Kidney (tissue), 14 donors: ENCODE measurements around the gene NSMCE1. TPM values are rescaled to one million over a fixed set of nuclear protein-coding genes. Genes with fewer than 3 reads are reported as not detected.
A peak's percentile ranks its signal among the peaks of the same experiment; 100 is the strongest.

Source experiments
- DNase-seq, 5 donors: peaks; one replicate each; pipeline ENCODE4 v3.0.0-alpha.2; 2013 to 2020
- FAIRE-seq: peaks from 2 replicates; lab custom pipeline; 2012; peaks lifted over from hg19 to GRCh38; lab: Jason Lieb, UNC
- H3K27ac ChIP-seq, 2 donors: one replicate each; pipeline ENCODE4 v1.7.0; 2013; ENCODE audit warnings: low read depth in 2 of 2, low read length in 2 of 2, inconsistent platforms in 1 of 2
- H3K27me3 ChIP-seq: one replicate; pipeline ENCODE4 v1.7.1; 2013; ENCODE audit warnings: low read length, inconsistent platforms; ENCODE audit not compliant: control insufficient read depth, insufficient read depth
- H3K36me3 ChIP-seq, 3 donors: one replicate each; pipeline versions ENCODE4 v1.7.0 to v1.7.1; 2013; ENCODE audit warnings: low read length in 3 of 3, control low read depth in 1 of 3, inconsistent platforms in 1 of 3; ENCODE audit not compliant: insufficient read depth in 3 of 3, control insufficient read depth in 2 of 3
- H3K4me1 ChIP-seq, 3 donors: one replicate each; pipeline versions ENCODE4 v1.7.0 to v1.7.1; 2013; ENCODE audit warnings: low read length in 3 of 3, inconsistent platforms in 1 of 3, low read depth in 1 of 3; ENCODE audit not compliant: control insufficient read depth in 2 of 3, insufficient read depth in 2 of 3
- H3K4me3 ChIP-seq, 3 donors: one replicate each; pipeline versions ENCODE4 v1.7.0 to v1.8.1; 2013; ENCODE audit warnings: low read length in 3 of 3, control low read depth in 1 of 3, inconsistent platforms in 1 of 3
- H3K9ac ChIP-seq, 3 donors: one replicate each; pipeline versions ENCODE4 v1.7.0 to v1.7.1; 2013; ENCODE audit warnings: low read length in 3 of 3, control low read depth in 1 of 3, inconsistent platforms in 1 of 3
- H3K9me3 ChIP-seq, 3 donors: one replicate each; pipeline versions ENCODE4 v1.7.0 to v1.7.1; 2013; ENCODE audit warnings: low read length in 3 of 3, control low read depth in 1 of 3, inconsistent platforms in 1 of 3; ENCODE audit not compliant: control insufficient read depth in 2 of 3, insufficient read depth in 1 of 3
- intact Hi-C: fragments of 100-400 bp; cut with DNase I; formaldehyde crosslinking; loops from one replicate; pipeline ENCODE4 v1.11.1; 2022
- polyA plus RNA-seq: library from polyadenylated mRNA; stranded (reverse); fragments of 350-450 nt; fragmentation: Illumina TruSeq; extraction: RNeasy Lipid Tissue Mini Kit (QIAGEN cat#74804); gene quantifications from one replicate; pipeline ENCODE4 v1.2.3, GENCODE V29; 2014; ENCODE audit warnings: low read depth, low replicate concordance; ENCODE audit not compliant: insufficient read depth
- total RNA-seq: library from RNA; stranded (reverse); fragmentation: NEBNext Ultra II Directional; extraction: Animal tissue kit (Norgen Biotek cat#: 25700); gene quantifications from one replicate; pipeline ENCODE4 v1.2.1, GENCODE V29; 2021
- TF ChIP-seq, protein P1 (sequence below): IDR thresholded peaks from 3 replicates; pipeline ENCODE4 v1.5.1; 2012; ENCODE audit warnings: mild to moderate bottlenecking, moderate library complexity, borderline replicate concordance; ENCODE audit not compliant: insufficient read depth; ENCODE audit errors: extremely low read depth
- donor health status: control.
- donor health status: control.
- donor health status: control.
- donor health status: control.
- donor health status: control.
- donor health status: DM: yes; HTN: yes; CAD: no.
- donor health status: Normal renal cell carcinoma (clear cell type).

NSMCE1 gene
- total and polyA plus RNA-seq, 2 donors from 2014 or later, result 72.1 to 145 TPM

GRCh38 chr16:27237219-27238015 is 31.2 kb downstream of the NSMCE1 start:
- intact Hi-C loops, result loop anchor here (5.0 to 10.0 kb wide), 2 partner anchors 107 to 130 kb away; no protein-coding TSS in a partner anchor
- DNase-seq, result peak in 2 of 5 donors; percentile 50 to 82
- no peak for FAIRE-seq
- Histone ChIP-seq H3K9me3 (no peaks in the 10 kb centered on the region), H3K4me1 (peaks cover 0 to 30% (median 16%) of the 10 kb centered on the region in 3 donors), H3K9ac (peak overlapping the region in 1 of 3 donors; percentile 14), H3K36me3 (peaks cover 0 to 7% (median 4%) of the 10 kb centered on the region in 3 donors), H3K27me3 (no peaks in the 10 kb centered on the region), H3K27ac (peak overlapping the region; percentile 65 to 68), H3K4me3 (no peak overlapping the region)
- TF ChIP-seq, protein P1, sequence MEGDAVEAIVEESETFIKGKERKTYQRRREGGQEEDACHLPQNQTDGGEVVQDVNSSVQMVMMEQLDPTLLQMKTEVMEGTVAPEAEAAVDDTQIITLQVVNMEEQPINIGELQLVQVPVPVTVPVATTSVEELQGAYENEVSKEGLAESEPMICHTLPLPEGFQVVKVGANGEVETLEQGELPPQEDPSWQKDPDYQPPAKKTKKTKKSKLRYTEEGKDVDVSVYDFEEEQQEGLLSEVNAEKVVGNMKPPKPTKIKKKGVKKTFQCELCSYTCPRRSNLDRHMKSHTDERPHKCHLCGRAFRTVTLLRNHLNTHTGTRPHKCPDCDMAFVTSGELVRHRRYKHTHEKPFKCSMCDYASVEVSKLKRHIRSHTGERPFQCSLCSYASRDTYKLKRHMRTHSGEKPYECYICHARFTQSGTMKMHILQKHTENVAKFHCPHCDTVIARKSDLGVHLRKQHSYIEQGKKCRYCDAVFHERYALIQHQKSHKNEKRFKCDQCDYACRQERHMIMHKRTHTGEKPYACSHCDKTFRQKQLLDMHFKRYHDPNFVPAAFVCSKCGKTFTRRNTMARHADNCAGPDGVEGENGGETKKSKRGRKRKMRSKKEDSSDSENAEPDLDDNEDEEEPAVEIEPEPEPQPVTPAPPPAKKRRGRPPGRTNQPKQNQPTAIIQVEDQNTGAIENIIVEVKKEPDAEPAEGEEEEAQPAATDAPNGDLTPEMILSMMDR, result no peak

DNA sequence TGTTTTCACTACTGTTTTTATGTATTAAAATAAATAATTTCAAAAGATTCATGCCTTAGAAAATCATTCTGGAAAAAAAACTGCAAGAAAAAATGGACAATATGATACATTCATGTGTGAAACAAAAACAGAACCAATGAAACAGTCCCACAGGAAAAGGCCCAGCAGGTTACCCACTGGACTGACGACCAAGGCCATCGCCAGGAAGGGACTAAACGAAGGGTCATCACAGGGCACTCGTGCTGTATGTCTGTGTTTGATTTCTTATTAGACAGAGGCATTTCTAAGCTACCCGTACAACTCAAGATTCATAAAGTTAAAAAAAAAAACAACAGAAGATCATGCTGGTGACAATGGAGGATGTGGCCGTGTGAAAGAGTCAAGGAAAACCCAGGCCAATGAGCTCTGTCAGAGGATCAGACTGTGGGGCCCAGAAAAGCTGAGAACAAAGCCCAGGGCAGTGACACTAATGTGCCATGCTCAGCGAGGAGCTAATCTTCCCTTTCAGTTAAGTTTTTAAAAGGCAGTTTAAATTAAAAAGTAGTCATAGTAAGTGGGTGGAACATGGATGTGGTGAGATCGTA is 31.8 kb downstream of the NSMCE1 start:
- H3K4me1 ChIP-seq, result peaks cover 0 to 26% (median 14%) of the 10 kb centered on the region in 3 donors

GRCh38 chr16:27235938-27236245 is 32.7 kb downstream of the NSMCE1 start:
- no peak for FAIRE-seq
- H3K4me1 ChIP-seq, result peaks cover 0 to 23% (median 14%) of the 10 kb centered on the region in 3 donors
- H3K4me3 ChIP-seq, result peak overlapping the region in 1 of 3 donors; percentile 4
- H3K27me3 ChIP-seq, result no peaks in the 10 kb centered on the region
- no peak for DNase-seq
- peak overlapping the region in 1 of 3 donors; percentile 28 for H3K9ac ChIP-seq
- H3K9me3 ChIP-seq, result no peaks in the 10 kb centered on the region
- peak overlapping the region; percentile 78 to 81 for H3K27ac ChIP-seq
- H3K36me3 ChIP-seq, result peaks cover 0 to 15% (median 4%) of the 10 kb centered on the region in 3 donors
- intact Hi-C loops, result loop anchor here (5.0 to 10.0 kb wide), 2 partner anchors 109 to 131 kb away; no protein-coding TSS in a partner anchor
- TF ChIP-seq, protein P1, result no peak

More for the DNA sequence above, 31.8 kb downstream of the NSMCE1 start:
- Histone ChIP-seq H3K9me3 (no peaks in the 10 kb centered on the region), H3K27me3 (no peaks in the 10 kb centered on the region), H3K36me3 (peaks cover 0 to 12% (median 4%) of the 10 kb centered on the region in 3 donors), H3K9ac (no peak overlapping the region), H3K4me3 (no peak overlapping the region), H3K27ac (peak overlapping the region; percentile 65 to 68)
- no peak for FAIRE-seq
- DNase-seq, result no peak
- TF ChIP-seq, protein P1, result no peak
- intact Hi-C loops, result loop anchor here (5.0 to 10.0 kb wide), 2 partner anchors 108 to 131 kb away; no protein-coding TSS in a partner anchor
